NCI-H2227 (cell line): ENCODE data around the gene ARFGEF3.

ENCODE experiments used
- DNase-seq: peaks from one replicate; lab custom pipeline; 2025; ENCODE audit not compliant: unreplicated experiment; lab: John Stamatoyannopoulos, UW

The ARFGEF3 gene

GRCh38 chr6:138161088-138161337 lies 726 bp upstream of the ARFGEF3 start:
- no peak for DNase-seq

GRCh38 chr6:138162111-138162954 lies 594 bp downstream of the ARFGEF3 start:
- no peak for DNase-seq

GRCh38 chr6:138162955-138163575 lies 1.3 kb downstream of the ARFGEF3 start:
- no peak for DNase-seq

- DNase-seq = no peak
These were observed 13.9 kb downstream of the ARFGEF3 start for GRCh38 chr6:138175596-138175995.

GRCh38 chr6:138176652-138177232 lies 15.0 kb downstream of the ARFGEF3 start:
- no peak for DNase-seq

GRCh38 chr6:138182939-138183789 lies 21.4 kb downstream of the ARFGEF3 start:
- DNase-seq = no peak

- no peak for DNase-seq
These were observed 22.0 kb downstream of the ARFGEF3 start for GRCh38 chr6:138183790-138184134.

GRCh38 chr6:138184230-138184629 lies 22.5 kb downstream of the ARFGEF3 start:
- no peak for DNase-seq

GRCh38 chr6:138187156-138187555 lies 25.4 kb downstream of the ARFGEF3 start:
- no peak for DNase-seq

GRCh38 chr6:138188278-138188941 lies 26.7 kb downstream of the ARFGEF3 start:
- DNase-seq = no peak

- DNase-seq = no peak
These were observed 32.5 kb downstream of the ARFGEF3 start for GRCh38 chr6:138194287-138194686.

- DNase-seq = no peak
These were observed 34.5 kb downstream of the ARFGEF3 start for GRCh38 chr6:138196122-138196738.

GRCh38 chr6:138197570-138197969 lies 35.8 kb downstream of the ARFGEF3 start:
- DNase-seq = no peak

- no peak for DNase-seq
These were observed 36.8 kb downstream of the ARFGEF3 start for GRCh38 chr6:138198430-138199091.

GRCh38 chr6:138201836-138202235 lies 40.1 kb downstream of the ARFGEF3 start:
- no peak for DNase-seq

- no peak for DNase-seq
These were observed 41.6 kb downstream of the ARFGEF3 start for GRCh38 chr6:138203315-138203714.

- no peak for DNase-seq
These were observed 42.6 kb downstream of the ARFGEF3 start for GRCh38 chr6:138204303-138204702.

- DNase-seq = no peak
These were observed 43.1 kb downstream of the ARFGEF3 start for GRCh38 chr6:138204792-138205384.

- no peak for DNase-seq
These were observed 43.8 kb downstream of the ARFGEF3 start for GRCh38 chr6:138205437-138206094.
